ENCODE measurements around the gene CTNND2. TPM values are rescaled to one million over a fixed set of nuclear protein-coding genes. Genes with fewer than 3 reads are reported as not detected.
"Not testable (repeated sequence)": the region's sequence is repeated elsewhere in the genome, so short reads cannot be mapped to it uniquely, and the experiment has no call there.

Gene CTNND2
- total RNA-seq, 1 donor from 2014 or later: 66.9 TPM

DNA sequence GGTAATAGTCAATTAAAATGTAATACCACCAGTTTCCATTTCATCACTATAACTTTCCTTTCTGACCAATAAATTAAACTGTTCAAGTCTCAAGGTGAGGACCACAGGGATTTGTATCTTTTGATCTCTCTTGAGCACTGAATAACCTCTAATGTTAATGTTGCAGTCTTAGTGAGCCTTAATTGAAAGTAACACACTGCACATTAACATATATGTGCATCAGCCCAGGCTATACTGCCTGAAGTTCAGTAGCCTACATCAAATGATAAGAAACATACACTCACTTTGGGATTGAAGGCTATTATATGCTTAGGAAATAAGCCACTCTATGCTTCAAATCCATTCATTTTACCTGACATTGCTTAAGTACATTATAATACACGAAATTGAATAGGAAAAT lies 832.2 kb downstream of the CTNND2 start:
- DNase-seq: no peak

DNA sequence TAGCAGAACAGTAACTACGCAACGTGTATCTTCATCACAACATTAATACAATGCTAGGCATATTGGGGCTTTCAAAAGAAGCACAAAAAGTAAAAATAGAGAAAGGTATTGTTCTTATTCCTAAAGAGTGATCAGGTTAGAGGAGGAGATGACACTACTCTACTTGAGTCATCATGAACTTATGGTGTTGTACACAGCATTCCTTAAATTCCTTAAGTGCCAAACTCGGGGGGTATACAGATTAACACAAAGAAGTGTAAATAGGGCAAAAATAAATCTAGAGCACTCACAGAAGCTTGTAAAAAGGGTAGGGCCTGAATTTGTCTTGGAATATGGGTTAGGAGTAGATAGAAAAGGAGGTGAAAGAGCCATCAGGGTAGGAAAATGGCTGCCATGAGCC lies 835.2 kb downstream of the CTNND2 start:
- no peak for DNase-seq

DNA sequence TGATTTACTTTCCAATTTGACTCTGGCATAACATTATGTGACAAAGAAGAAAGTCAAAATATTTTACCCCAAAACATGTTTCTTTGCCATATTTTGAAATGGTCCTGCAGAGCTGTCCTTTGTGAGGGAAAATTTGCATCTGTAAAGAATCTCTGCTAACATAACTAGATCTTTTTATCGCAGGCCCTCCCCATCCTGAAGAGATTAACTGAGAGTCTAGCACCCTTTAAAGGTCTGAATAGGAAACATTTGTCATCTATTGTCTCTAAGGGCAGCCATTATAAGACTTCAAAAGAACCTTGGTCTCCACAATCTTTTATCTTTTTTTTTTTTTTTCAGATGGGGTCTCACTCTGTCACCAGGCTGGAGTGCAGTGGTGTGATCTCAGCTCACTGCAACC lies 838.5 kb downstream of the CTNND2 start:
- DNase-seq: not testable (repeated sequence)

DNA sequence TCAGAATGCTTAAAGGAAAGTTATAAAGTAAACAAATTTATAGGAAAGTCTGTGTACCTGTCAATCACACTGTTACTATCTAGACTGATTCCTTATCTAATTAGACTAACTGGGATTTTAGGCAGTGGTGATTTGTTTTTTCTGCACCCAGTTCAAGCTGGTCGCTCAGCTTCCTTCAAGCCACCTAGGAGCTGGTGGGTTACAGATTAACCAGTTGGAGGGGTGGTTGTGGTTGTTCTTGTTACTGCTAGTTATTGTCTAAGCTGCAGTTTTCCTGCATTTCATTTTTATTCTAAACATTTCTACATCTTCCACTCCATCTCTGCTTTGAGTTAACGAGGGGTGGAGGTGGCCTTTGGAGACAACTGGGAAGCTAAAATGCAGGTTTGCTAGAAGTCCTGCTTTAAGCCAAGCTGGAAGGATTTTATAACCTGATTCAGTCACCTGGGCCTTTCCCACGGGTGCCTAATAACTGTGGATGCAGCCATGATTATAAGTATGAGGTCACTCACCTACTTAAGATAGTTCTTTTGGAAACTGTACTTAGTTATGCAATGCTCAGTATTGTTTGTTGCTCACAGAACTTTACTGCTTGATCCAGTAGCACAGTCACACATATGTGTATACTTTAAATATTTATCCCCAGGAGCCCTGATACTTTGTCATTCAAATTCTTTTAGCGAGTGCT lies 839.3 kb downstream of the CTNND2 start:
- DNase-seq: no peak

DNA sequence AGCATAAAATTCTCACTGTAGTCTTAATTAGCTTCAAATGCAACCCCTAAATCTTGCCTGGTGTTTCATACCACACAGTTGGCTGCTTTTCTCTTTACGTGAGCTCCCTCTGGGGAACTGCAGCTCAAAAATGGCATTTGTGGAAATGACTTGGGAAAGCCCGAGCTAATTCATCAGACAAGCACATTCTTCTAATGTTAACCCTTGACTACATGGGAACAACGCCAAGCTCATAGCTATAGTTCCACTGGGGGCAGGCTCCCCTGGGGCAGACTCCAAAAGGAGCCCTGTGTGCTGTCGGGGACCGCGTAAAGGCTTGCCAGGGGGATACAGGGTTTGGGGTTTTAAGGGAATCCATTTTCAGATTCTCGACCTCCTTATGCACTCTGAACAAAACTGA lies 841.8 kb downstream of the CTNND2 start:
- no peak for DNase-seq

DNA sequence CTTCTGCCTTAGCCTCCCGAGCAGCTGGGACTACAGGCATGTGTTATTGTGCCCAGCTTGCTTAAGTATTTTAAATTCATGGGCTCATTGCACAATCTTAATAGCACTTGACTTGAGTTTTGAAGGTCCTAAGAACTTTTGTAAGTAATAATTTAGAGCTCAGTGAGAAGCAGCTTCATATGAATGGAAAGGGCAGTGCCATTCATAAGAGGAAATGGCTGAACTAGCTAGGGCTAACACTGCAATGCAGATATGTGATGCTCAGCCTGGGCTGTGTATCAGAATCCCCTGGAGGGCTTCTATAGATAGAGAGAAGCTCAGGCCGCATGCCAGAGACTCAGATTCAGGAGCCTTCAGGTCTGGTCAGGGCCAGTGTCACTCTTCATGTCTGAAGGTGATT lies 847.7 kb downstream of the CTNND2 start:
- DNase-seq: no peak

DNA sequence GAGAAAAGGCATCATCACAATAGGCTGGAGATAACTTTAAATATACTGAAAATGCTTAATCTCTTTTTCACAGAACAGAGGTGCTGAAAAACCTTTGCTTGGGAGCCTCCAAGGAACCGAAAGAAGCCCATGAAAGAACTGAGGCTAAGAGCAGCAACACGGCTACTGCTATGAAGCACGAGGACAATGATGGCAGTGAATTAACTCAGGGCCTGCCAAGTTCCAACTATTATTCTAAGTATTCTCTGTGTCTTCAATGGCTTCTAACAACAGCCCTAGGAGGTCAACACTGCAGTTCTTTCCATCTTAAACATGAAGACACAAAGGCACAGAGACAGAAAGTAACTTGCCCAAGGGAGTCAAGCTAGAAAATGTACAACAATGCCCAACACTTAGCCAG lies 850.2 kb downstream of the CTNND2 start:
- DNase-seq: no peak

DNA sequence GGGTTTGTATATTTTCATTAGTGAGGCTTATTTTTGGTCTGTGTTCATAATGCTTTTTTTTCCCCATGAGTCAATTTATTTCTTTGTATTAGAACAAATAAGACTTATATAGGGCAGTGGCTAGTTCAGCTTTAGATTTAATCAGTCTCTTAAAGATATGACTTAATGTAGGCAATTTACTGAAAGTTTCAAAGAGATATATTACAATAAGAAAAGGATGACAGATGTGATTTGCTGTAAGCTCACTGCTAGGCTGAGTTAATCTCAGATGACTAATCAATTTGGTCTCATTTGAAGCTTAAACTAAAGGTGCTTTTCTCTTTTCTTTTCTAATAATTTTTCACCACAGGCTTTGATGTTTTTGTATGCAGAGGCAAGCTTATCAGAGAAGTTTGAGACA lies 851.4 kb downstream of the CTNND2 start:
- no peak for DNase-seq

DNA sequence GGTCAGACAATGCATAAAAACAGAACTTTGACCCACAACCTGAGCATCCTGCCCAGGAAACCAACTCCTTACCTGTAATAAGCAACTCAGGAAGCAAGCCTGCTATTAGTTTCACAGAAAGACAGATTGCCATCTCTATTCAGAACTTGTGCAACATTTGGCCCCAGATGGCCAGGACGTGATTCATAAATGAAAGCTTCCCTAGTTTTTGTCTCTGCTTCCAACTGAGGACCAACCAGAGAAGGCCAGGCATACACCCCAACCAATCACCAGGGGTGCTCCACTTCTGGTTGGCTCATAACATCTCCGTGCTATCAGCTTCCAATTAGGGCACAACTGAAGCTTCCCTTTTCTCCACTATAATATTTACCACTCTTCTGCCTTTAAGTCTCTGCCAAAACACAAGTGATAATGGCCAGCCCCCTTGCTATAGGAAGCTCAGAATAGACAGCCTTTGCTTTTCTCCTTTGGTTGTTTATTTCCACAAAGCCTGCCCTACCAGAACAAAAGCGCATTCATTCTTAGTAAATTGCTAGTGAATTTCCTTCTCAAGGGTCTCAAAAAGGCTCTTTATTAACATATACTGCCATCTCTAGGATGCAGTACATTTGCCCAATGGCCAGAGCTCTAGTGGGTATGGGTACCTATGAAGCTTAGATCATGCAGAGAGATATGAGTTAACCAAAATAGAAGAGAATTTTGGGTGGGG lies 853.5 kb downstream of the CTNND2 start:
- no peak for DNase-seq

DNA sequence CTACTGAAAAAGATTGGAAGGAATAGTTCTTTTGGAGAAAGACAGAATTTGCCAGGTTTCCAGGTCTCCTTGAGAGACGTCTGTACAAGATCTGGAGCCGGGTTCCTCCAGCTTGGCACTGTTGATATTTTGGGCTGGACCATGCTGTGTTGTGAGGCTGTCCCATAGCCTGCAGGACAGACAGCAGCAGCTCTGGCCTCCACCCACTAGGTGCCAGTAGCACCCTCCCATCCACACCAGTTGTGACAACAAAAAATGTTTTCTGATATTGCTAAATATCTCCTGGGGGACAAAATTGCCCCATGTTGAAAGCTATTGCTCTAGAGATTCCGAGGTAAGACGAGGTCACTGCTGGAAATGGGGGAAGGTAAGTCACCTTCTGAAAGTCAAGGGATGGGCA lies 855.5 kb downstream of the CTNND2 start:
- no peak for DNase-seq

DNA sequence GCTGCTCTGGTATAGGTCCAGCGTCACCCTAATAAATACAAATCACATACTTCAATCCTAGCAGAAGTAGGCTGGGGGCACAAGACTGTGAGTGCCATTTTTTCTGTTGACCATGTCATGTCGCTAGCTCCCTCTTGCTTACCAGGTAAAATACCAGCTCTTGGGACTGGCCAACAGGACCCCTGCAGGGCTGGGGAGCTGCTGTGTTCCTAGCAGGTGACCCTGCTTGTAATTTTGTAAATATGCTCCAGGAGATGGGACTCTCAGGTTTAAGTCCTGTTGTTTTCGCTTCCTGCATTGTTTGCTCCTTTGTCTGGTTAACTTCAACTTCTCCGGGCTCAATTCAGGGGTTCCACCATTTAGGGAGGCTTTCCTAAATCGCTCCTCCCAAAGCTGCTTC lies 856.6 kb downstream of the CTNND2 start:
- DNase-seq: no peak

DNA sequence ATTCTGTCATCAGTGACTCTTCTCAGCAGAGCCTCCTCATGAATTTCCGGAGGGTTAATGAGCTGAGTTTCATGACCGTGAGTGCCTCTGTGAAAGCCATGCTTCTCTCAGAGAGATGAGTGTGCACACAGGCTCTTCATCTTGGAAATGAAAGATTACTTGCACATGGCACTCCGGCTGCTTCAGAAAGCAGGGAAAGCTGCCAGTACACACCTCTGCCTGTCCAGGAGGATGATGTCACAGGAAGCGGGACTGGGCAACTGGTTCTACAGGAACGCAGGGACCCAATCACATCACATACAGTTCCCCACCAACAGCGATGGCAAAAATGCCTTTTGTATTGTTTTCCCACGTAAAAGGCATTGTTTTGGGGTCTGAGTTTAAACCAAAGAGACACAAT lies 857.2 kb downstream of the CTNND2 start:
- DNase-seq: peak; percentile 19

DNA sequence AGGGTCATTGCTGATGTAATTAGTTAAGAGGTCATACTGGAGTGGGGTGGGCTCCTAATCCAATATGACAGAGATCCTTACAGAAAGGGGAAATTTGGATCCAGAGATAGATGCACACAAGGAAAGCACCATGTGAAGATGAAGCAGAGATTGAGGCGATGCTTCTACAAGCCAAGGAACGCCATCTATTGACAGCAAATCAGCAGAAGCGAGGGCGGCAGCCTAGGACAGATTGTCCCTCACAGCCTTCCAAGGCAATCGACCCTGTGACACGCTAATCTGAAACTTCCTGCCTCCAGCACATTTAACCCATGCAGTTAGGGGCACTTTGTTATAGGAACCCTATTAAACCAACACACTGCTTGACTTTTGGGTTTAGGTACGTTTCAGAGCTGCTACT lies 858.1 kb downstream of the CTNND2 start:
- no peak for DNase-seq

DNA sequence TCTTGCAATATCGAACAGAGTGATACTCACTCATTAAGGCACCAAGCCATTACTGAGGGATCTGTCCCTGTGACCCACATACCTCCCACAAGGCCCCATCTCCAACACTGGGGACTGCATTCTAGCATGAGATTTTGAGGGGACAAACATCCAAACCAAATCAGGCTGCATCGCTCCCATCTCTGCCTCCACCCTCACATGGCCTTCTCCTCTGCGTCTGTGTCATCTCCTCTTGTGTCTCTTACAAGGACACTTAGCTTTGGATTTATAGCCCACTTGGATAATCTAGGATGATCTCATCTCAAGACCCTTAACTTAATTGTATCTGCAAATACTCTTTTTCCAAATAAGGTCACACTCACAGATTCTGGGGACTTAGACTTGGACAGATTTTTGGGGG lies 858.8 kb downstream of the CTNND2 start:
- no peak for DNase-seq

DNA sequence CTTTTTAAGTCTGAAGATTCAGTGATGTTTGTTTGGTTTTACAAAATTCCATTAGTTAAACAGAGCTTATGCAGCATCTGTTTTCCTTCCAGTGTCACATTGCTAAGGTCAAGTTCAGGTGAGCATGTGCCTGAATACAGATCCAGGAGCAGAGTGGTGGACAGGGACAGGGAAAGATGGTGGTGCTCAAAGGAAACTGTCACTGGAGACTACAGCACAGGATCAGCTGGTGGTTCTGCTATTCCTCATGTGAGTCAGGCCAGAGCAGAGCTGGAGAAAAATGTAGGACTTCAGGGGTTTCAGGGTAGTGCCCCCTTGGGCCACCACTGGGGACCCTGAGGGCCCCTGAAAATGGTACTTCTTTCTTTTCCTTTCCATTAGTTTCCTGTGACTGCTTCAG lies 859.7 kb downstream of the CTNND2 start:
- no peak for DNase-seq

DNA sequence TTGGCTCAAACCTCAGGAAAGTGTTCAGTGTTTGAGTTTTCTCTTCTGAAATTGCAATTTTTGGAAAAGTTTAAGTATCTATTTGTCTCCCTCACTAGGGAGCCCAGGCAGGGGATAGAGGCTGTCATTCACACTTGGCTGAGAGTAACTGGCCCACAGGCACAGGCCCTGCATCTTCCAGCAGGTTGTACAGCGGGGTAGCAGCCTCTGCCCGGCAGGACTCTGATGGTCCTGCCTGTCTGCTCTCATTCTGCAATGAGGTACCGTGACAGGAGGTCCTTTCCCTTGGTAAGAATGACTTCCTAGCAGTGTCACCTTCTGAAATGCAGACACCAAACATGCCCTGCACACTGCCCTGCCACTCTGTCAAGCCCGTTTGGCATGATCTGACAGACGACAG lies 860.4 kb downstream of the CTNND2 start:
- DNase-seq: no peak

DNA sequence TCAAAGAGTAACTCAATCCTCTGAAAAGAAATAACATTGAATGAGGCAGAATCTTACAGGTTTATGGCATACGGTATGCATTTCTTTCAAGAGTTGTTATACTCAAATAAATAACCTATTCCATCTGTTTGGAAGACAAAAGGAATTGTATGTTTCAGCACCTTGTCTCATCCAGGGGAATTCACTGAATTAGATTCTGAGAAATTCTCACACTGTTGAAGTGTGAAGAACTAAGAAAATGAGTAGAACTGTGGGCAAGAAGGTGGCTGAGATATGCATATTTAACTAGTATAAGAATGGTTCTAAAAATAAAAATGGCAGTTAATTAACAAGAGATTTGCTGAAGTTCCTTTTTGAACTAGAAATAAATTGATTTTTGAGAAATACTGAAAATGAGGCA lies 863.9 kb downstream of the CTNND2 start:
- DNase-seq: no peak

DNA sequence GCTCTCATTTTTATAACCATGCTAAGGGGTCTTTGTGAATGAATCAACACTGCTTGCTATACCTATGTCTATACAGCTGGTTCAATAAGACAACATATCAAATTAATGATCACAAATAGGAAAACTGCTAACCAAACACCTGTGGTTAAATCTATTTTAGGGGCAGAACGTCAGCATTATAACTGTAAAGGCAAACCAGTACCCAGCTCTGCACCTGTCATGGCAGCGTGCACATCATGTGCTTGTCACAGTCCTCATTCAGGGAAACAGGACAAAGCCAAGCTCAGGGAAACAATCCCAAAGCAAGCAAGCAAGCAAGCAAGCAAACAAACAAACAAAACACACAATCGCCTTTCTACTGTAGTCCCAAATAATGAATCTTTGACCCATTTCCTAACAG lies 865.5 kb downstream of the CTNND2 start:
- no peak for DNase-seq

DNA sequence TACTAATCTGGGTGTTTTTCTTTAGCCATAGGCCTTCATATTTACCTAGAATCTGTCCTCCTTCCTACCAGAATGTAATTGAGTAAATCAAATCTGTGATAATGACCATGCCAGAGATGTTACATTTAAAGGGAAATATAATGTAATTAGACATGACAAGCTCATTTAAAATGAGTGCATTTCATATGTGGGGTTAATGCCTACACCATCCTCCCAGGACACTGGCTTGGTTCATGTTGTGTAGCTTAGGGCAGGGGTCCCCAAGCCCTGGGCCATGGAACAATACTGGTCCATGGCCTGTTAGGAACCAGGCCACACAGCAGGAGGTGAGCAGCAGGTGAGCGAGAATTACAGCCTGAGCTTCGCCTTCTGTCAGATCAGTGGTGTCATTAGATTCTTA lies 866.3 kb downstream of the CTNND2 start:
- DNase-seq: no peak

DNA sequence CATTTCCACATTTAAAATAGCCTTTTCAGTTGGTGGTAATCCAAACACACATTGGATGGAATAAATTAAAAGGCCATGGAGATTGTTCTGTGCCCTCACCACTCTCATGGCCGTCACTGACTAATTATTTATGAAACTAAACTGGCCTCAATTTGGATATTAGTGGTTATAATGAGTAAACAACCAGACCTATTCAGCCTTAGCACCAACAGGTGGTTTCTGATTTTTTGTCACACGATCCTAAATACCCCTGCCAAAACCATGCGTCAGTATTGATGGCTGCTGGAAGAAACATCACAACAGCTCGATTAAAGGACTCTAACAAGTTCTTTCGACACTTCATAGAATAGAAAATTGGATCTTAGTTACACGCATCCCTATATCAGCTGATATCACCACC lies 867.2 kb downstream of the CTNND2 start:
- DNase-seq: no peak

DNA sequence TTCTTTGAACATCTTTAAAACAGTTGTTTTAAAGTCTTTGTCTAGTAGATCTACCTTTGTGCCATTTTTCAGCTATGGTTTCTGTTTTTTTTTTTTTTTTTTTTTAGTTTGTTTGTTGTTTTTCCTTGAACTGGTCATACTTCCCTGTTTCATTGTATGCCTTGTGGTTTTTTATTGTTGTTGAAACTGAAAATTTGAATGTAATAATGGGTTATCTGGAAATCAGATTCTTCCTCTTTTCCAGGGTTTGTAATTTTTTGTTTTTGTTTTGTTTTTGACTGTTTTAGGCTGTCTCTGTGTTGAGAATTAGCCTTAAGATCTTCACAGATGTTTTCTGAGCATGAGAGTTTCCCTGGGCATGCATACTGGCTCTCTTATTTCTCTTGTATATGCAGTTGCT lies 873.6 kb downstream of the CTNND2 start:
- DNase-seq: no peak

DNA sequence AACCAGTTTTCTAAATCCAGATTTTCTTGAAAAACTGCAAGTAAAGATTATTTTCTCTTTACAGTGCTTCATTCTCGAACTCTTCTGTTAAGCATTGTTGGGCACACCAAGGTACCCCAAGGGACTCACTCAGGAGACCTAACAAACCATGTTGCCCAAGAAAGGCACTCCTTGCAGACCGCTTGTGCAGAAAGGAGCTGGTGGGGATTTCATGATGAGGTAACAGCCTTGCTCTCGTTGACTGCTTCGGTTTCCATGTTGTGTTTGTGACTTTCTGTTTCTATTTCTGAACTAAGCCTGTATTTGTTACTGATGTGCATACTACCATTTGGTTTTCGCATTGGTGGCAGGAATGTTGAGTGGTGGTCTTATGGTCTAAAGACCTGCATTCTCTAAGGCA lies 876.6 kb downstream of the CTNND2 start:
- no peak for DNase-seq

DNA sequence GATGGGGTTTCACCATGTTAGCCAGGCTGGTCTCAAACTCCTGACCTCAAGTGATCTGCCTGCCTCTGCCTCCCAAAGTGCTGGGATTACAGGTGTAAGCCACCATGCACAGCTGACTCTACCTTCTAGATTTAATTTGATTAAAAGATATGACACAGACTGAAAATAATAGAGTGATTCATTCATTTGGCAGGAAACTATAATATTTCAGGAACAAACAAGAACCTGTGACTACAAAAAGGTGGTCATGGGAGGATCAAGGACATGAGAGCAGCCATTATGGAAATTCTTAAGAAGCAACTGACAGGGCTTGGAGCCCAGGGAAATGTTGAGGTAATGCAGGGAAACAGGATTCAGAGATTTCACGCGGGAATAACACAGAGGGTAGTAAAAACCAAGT lies 877.7 kb downstream of the CTNND2 start:
- no peak for DNase-seq

DNA sequence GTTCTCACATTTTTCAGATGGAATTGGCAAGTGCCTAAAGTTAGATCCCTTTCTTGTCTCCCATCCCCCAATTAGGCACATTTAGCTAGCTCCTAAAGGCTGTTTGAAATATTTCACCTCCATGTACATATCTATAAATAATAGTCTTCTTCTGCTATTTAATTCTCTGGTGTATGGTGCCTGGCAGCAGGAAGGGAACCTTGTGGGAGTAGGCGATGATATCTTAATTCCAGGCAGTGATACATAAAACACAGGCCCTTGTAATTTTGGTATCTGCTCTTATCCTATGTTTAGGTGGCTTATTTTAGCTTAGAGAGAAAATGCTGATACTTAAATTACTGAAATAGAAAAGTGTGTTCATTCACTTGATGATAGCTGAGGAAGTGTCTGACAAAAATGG lies 880.3 kb downstream of the CTNND2 start:
- no peak for DNase-seq

DNA sequence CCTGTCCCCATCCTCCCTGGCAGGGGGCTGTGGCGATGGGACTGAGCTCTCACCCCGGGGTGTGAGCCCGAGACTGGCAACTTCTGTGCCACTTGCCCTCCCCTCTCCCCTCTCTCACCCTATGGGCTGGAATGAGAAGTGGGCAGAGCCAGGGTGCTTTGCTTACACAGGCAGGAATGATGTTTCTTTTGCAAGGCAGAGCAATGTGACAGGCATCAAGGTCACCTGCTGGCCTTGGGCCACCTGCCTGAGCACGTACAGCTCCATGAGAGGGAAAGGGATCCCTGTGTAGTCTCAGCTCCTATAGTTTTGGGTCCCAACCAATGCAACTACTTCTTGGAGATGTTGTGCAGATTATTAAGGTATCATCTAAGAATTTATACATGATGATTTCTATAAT lies 890.5 kb downstream of the CTNND2 start:
- DNase-seq: no peak
